HG03575 (cell line): ENCODE results near the gene ZNF346.

ENCODE experiments used
- ATAC-seq: cut with Tn5 transposase; IDR thresholded peaks from one replicate; pipeline ENCODE4 v1.9.1; 2021; ENCODE audit not compliant: unreplicated experiment, insufficient number of reproducible peaks, low FRiP score; ENCODE audit errors: extremely low read depth

ZNF346 gene

DNA sequence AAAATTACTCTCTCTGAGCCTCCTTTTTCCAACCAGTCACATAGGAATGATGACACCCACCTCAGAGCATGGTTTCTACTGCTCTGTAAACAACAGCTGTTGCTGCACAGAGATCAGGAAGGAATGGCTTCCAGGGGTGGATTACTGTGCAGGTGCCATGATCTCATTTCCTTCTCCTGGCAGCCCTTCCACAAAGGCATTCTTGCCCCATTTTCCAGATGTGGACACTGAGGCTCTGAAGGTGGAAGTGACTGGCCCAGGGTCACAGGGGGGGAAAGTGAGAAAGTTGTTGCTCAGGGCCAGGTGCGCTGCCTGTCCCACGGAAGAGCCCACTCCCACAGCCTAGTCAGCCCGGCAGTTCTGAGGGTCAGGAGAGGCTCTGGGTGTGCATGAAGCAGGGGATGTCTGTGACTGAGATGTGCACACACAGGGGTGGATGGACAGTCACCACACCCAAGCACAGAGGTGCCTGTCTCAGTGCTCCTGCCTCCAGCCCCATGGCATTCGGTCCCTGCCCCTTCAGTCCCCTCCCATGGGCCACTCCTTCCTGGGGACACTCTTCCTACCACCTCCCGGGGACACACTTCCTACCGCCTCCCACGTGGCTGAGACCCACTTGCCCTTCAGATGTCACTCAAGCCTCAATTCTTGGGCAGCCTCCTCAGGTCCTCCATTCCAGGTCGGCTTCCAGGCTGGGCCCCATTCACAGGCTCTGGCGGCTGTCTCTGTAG lies 81.2 kb downstream of the ZNF346 start:
- no peak for ATAC-seq

- ATAC-seq, result no peak
These were observed 83.4 kb downstream of the ZNF346 start for GRCh38 chr5:177105691-177106476.

DNA sequence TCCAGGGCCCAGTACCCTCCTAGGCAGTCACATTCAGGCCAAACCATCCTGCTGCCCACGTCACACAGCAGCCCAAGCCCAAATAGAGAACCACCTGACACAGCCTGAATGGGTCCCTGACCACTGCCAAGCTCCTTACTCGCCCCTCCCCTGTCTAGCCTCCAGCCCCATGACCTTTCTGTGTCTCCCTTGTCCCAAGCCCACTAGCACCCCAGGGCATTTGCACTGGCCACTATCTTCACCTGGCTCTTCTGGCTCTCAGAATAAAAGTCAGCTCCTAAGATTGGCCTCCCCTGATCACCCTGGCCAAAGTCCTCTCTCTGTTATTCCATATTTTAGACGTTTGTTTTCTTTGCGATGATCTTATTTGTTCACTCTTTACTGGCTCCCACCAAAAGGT lies 84.7 kb downstream of the ZNF346 start:
- no peak for ATAC-seq

GRCh38 chr5:177109810-177110209 lies 87.3 kb downstream of the ZNF346 start:
- no peak for ATAC-seq

DNA sequence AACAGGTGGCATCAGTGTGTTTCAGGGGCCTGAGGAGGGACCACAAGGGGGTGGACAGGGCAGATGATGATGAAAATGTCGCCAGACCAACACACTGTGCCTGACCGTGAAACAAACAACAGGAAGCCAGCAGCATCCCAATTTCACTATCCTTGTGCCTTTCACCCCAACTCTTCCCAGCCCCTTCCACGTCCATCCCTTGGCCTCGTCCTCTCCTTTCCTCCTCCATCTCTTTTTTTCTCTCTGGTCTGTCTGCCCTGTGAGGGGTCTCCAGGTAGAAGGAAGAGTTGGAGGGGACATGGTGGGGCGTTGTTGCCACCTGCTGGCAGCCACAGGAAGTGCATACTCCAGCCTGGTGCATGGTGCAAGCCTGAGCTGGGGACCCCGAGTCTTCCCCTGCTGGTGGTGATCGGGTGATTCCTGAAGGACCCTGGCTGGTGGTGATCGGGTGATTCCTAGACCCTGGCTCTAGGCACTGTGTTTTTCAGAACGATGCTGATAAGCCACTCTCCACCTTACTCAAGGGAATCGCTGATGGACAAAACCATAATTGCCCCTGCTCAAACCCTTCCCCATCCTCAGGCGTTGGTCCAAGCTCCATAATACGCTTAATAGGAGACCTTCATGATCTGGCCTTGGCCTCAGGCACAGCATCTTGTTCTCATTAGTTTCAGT lies 89.4 kb downstream of the ZNF346 start:
- ATAC-seq, result no peak

- no peak for ATAC-seq
These were observed 90.2 kb downstream of the ZNF346 start for GRCh38 chr5:177112589-177113220.

DNA sequence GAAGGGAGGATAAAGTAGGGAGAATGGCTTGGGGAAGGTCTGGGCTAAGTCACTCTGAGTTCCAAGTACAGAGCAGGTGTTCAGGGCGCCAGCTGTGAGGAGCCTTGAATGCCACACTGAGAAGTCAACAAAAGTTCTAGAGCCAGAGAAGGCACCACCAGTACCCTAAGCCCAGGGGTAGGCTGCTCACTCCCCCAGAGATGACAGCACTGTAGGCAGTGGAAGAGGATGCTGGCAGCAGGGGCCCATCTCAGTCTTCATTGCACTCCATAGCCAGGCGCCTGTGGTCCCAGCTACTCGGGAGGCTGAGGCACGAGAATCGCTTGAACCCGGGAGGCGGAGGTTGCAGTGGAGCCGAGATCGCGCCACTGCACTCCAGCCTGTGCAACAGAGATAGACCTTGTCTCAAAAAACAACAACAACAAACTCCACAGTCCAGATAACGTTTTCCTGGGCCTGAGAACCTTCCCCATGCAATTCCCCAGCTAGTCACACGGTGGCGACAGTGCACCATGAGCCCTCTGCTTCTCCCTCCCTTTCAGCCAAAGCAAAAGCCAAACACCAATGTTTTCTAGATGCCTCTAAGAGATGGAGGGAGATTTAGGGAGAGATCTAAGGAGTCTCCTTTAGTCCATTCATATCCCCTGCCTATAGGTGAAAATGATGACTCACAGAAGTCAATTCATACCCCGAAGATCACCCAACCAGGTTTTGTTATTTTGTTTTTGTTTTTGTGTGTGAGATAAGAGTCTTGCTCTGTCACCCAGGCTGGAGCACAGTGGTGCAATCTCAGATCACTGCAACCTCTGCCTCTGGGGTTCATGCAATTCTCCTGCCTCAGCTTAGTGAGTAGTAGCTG lies 91.3 kb downstream of the ZNF346 start:
- no peak for ATAC-seq

DNA sequence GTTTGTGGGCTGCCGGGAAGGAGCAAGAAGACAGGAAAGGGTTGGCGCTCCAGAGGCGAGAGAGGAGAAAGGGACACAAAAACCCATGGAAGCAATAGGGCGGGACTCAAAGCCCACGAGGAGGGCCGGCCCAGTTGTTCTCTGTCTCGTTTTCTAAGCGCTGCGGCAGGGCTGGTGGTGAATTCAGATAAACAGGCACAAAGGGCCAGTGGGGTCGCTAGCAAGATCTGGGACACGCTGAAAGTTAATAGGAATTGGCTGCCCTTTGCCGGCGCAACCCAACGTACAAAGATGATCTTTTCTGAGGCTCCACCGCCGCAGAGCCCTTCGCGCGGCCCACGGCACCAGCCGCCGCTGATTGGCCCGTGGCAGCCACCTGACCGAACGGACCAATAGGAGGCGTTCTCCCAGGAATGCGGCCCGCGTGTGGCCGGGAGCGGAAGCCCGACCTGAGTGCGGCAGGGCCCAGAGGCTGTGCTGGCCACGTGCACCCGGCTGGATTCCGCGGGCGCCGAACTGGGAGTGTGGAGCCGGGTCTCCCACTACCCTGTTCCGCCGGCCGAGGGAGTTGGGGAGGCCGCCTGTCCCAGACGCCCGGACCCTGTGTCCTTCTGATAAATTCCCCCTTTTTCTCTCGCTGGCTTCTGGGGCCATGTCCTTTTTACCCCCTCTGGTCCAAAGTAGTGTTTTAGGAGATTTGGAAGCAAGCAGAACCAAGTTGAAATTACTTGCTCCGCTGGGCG lies 94.3 kb downstream of the ZNF346 start:
- ATAC-seq, result no peak

GRCh38 chr5:177117441-177118045 lies 95.0 kb downstream of the ZNF346 start:
- ATAC-seq, result no peak

DNA sequence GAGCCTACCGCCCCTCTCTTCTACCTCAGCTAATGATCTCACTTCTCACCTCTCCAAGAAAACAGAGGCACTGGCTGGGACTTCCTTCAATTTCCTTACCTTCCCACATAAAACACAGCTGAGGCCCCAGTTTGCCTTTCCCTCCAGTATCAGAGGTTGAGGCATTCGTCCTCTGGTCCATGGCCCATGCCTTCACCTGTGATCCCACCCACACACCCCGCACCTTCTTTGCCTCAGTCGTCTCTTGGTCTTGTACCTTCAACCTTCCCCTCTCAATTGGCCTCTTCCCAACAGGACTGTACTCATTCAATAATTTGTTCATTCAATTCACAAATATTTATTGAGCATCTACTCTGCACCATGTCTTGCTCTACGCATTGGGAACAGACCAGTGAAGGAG lies 100.1 kb downstream of the ZNF346 start:
- ATAC-seq, result no peak

GRCh38 chr5:177123789-177124485 lies 101.4 kb downstream of the ZNF346 start:
- ATAC-seq, result no peak

GRCh38 chr5:177124486-177124991 lies 102.0 kb downstream of the ZNF346 start:
- no peak for ATAC-seq

DNA sequence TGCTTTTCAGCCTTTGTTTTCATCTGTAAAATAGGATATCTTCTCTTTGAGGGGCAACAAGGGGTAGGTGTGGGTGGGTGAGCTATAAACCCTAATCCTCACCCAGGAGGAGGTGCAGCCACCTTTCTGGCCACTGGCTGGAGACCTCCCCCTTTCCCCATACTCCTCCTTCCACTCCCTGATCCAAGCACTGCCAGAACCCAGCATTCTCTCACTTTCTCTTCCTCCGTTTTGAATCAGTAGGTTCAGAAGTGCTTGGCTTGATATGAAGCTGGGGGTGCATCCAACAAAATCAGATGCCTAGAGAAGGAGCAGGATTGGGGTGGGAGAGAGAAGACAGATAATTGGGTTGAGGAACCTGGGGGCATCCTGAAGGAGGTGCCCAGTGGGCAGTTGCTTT lies 104.3 kb downstream of the ZNF346 start:
- no peak for ATAC-seq

GRCh38 chr5:177128551-177128981 lies 106.1 kb downstream of the ZNF346 start:
- ATAC-seq, result no peak

DNA sequence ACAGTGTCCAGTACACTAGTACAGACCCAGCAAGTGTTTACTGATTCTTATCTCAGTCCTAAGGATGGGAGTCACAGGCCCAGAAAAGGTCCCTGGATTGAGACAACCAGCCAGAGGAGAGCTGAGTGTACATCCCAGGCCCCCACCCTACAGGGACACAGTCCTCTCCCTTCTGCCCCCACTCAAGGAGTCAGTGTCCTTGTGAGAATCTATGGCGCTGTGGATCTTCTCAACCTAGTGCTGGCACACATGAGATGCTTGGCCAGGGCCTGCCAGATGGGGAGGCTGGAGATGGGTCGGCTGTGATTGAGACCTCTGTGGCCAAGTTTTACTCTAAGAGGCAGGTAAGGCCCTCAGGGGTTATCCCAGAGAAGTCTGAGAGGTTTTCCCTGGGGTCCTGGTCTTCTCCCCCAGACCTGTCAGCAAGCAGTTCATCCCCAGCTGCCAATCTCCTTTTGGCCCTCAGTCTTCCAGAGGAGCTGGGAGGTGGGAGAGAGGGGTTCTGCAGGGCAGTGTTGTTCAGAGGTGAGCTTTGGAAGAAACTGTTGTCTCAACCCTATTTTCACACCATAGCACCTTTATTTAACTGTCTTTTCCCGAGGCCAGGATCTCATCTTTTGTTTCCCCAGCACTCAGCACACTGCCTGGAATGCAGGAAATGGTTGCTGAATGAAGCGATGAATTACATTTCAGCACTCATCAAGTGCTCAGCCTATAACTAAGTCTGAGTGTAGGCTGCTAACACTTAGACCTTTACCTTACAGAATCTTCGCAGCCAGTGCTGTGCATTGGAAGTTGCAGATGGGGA lies 107.9 kb downstream of the ZNF346 start:
- ATAC-seq, result no peak
